Activated T-cell treated with anti-CD3 and anti-CD28 coated beads for 48 hours (primary cell): ENCODE data around the gene NBDY.

Experiments used
- DNase-seq: peaks from one replicate; pipeline ENCODE4 v3.0.0-alpha.2; 2020; ENCODE audit warnings: low read depth

The NBDY gene

GRCh38 chrX:56785442-56785841 lies 56.4 kb downstream of the NBDY start:
- no peak for DNase-seq

GRCh38 chrX:56786889-56787733 lies 58.1 kb downstream of the NBDY start:
- no peak for DNase-seq

GRCh38 chrX:56787734-56788152 lies 58.7 kb downstream of the NBDY start:
- no peak for DNase-seq

GRCh38 chrX:56788229-56788628 lies 59.2 kb downstream of the NBDY start:
- DNase-seq, result no peak

GRCh38 chrX:56788717-56789122 lies 59.7 kb downstream of the NBDY start:
- DNase-seq, result no peak

- DNase-seq, result no peak
Observed at GRCh38 chrX:56789518-56790070, 60.6 kb downstream of the NBDY start.

- no peak for DNase-seq
Observed at GRCh38 chrX:56790778-56791177, 61.7 kb downstream of the NBDY start.

- no peak for DNase-seq
Observed at GRCh38 chrX:56791456-56791855, 62.4 kb downstream of the NBDY start.

GRCh38 chrX:56792270-56793111 lies 63.4 kb downstream of the NBDY start:
- DNase-seq, result no peak

- DNase-seq, result no peak
Observed at GRCh38 chrX:56793112-56793430, 64.0 kb downstream of the NBDY start.

- no peak for DNase-seq
Observed at GRCh38 chrX:56793521-56794320, 64.7 kb downstream of the NBDY start.

GRCh38 chrX:56794404-56795230 lies 65.6 kb downstream of the NBDY start:
- no peak for DNase-seq

- no peak for DNase-seq
Observed at GRCh38 chrX:56795309-56795868, 66.3 kb downstream of the NBDY start.

GRCh38 chrX:56796641-56797395 lies 67.8 kb downstream of the NBDY start:
- DNase-seq, result no peak

- DNase-seq, result no peak
Observed at GRCh38 chrX:56797574-56798338, 68.7 kb downstream of the NBDY start.

- DNase-seq, result no peak
Observed at GRCh38 chrX:56798339-56798711, 69.3 kb downstream of the NBDY start.

GRCh38 chrX:56798866-56799758 lies 70.1 kb downstream of the NBDY start:
- DNase-seq, result no peak

- DNase-seq, result no peak
Observed at GRCh38 chrX:56800307-56800706, 71.3 kb downstream of the NBDY start.
